Measurements from ENCODE around the gene KXD1. TPM values are rescaled to one million over a fixed set of nuclear protein-coding genes. Genes with fewer than 3 reads are reported as not detected.
"Not testable (repeated sequence)": the region's sequence is repeated elsewhere in the genome, so short reads cannot be mapped to it uniquely, and the experiment has no call there.

KXD1 gene
- total RNA-seq, 2 experiments from 2014 or later = 95.4 to 100.0 TPM

DNA sequence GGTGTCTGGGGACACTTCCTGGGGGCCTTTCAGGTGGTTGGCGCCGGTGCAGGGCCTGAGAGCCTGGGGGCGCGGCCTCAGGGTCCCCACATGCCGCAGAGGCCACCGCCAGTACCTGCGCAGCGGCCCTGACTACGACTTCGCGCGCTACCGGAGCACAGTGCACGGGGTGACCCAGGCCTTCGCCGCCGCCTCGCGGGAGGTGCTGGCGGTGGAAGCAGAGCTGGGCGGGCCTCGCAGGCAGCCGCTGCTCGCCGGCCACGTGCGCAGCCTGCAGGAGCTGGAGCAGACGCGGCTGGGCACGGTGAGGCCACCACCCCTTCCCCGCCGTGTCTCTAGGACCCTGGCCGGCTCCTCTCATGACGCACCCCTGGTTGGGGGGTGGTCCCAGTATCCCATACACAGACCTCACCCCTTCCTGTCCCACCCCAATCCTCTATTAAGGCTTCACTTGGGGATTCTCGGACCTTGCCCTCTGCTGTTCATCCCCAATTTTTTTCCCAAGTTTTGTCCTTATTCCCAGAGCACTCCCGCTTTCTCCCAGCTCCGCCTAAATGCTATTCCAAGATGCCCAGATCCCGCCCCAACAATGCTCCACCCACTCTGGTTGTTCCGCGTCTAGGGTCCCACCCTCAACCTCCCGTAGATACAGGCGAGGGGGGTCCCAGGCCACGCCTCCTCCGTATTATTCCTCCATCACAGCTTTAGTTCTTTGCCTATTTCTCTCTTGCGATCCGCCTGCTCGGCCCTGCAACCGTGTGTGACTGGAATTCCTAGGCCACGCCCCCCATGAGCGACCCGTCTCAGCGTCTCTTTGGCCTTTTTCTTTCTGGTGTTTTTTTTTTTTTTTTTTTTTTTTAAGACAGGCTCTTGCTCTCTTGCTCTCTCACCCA is 32.0 kb downstream of the KXD1 start:
- H3K36me3 Mint-ChIP-seq (ENCODE audit: low read depth) = peaks cover 16% of the 10 kb centered on the region
- H3K27ac Mint-ChIP-seq = peak overlapping the region; percentile 95
- peak overlapping the region; percentile 84 for H3K4me3 Mint-ChIP-seq
- H3K27me3 Mint-ChIP-seq = peaks cover 3% of the 10 kb centered on the region
- POLR2A ChIA-PET = interaction anchor here (0.6 to 2.2 kb wide), 5 partner anchors 18 to 810 kb away, joined by 3 to 14 read pairs (median 3); partner anchors contain the start of gene UBA52
- CTCF ChIA-PET = interaction anchor here (0.6 to 3.8 kb wide), 37 partner anchors 8 to 785 kb away, joined by 3 to 41 read pairs (median 4); partner anchors contain the start of genes COPE, DDX49, FKBP8 and KXD1
- DNase-seq = peak; percentile 77
- H3K9me3 Mint-ChIP-seq = no peaks in the 10 kb centered on the region
- H3K4me1 Mint-ChIP-seq = peaks cover 45% of the 10 kb centered on the region

DNA sequence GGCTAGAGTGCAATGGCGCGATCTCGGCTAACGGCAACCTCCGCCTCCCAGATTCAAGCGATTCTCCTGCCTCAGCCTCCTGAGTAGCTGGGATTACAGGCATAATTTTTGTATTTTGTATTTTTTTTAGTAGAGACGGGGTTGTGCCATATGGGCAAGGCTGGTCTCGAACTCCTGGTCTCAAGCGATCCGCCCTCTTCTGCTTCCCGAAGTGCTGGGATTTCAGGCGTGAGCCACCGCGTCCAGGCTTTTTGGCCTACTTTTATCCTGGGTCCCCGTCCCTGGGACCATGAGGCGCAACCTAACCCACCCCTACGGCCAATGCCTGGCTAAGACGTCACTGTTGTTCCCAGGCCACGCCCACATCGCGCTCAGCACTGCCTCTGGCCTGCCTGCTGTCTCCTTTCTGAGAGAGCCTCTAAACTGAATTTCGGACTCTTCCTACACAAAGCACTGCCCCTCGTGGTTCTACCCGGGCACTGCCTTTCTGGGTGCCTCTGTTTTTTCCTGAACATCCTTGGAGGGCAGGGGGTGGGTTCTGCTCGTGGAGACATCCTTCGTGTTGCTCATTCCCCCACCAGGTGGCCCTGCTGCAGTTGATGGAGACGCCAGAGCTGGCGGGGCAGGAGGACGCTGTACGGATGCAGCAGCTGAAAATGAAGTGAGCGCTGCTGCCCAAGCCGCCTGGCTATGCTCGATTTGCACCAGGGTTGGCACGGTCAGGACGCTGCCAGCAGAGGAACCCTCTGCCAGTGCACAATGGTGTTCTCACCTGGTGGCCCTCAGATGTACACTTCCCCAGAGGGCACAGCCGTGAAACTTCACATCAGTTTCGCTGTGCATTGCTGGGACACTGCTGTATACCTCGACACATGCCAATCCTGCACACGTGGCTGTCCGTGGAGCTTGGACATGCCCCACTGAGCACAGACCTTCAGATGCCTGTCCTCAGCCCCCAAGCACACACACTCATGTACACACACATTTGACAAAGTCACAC is 32.9 kb downstream of the KXD1 start:
- H3K9me3 Mint-ChIP-seq = no peaks in the 10 kb centered on the region
- no peak for DNase-seq
- peak overlapping the region; percentile 84 for H3K4me3 Mint-ChIP-seq
- CTCF ChIA-PET = interaction anchor here (0.9 to 3.8 kb wide), 8 partner anchors 10 to 329 kb away, joined by 3 to 41 read pairs (median 6); partner anchors contain the start of genes COPE, DDX49 and UBA52
- H3K27me3 Mint-ChIP-seq = peaks cover 8% of the 10 kb centered on the region
- POLR2A ChIA-PET = interaction anchor here (0.7 kb wide), 1 partner anchor 181 kb away, joined by 8 read pairs; no protein-coding TSS in a partner anchor
- peaks cover 44% of the 10 kb centered on the region for H3K4me1 Mint-ChIP-seq
- H3K36me3 Mint-ChIP-seq (ENCODE audit: low read depth) = peaks cover 16% of the 10 kb centered on the region
- no peak overlapping the region for H3K27ac Mint-ChIP-seq

DNA sequence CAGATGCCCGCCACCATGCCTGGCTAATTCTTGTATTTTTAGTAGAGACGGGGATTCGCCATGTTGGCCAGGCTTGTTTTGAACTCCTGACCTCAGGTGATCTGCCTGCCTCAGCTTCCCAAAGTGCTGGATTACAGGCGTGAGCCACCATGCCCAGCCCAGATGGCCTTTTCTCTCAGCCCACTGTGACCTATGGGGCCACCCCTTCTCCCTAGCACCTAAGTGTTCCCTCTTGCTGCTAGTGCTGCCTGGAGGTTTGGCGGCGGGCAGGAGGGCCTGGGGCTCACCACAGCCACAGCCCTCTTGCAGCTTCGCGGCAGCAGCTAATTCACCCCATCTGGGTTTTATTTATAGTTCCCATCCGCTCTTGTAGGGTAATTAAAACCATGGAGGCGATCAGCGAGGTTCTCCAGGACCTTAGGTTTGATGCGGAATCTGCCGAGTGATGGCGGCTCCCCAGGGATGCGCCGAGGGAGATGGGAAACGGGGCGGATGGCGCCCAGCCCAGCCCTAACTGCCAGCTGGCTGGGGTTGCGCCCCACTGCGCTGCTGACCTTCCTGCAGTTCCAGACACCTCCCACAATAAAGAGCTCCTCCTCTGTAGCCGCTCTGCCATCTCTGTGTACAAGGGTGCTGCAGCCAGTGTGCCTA is 34.2 kb downstream of the KXD1 start:
- no peak for DNase-seq
- H3K4me1 Mint-ChIP-seq = peaks cover 36% of the 10 kb centered on the region

DNA sequence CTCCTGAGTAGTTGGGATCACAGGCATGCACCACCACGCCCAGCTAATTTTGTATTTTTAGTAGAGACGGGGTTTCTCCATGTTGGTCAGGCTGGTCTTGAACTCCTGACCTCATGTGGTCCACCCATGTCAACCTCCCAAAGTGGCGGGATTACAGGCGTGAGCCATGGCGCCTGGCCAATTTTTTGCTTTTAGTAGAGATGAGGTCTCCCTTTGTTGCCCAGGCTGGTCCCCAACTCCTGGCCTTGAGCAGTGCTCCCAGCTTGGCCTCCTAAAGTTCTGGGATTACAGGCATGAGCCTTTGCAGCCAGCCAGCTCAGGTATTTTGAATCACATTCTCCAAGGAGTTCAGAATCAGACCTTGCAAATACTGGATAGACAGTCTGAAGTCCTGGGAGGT is 35.1 kb downstream of the KXD1 start:
- Mint-ChIP-seq H3K4me1 (peaks cover 34% of the 10 kb centered on the region), H3K27me3 (peaks cover 16% of the 10 kb centered on the region), H3K36me3 (ENCODE audit: low read depth) (peaks cover 16% of the 10 kb centered on the region)
- H3K9me3 Mint-ChIP-seq, H3K27ac Mint-ChIP-seq, H3K4me3 Mint-ChIP-seq, DNase-seq, POLR2A ChIA-PET: not testable (repeated sequence)
- CTCF ChIA-PET = interaction anchor here (1.0 to 1.7 kb wide), 6 partner anchors 7 to 141 kb away, joined by 3 to 9 read pairs (median 6); partner anchors contain the start of genes FKBP8 and TMEM59L

More for the DNA sequence above, 34.2 kb downstream of the KXD1 start:
- no peak overlapping the region for H3K27ac Mint-ChIP-seq
- peaks cover 16% of the 10 kb centered on the region for H3K27me3 Mint-ChIP-seq
- H3K4me3 Mint-ChIP-seq = no peak overlapping the region
- no peaks in the 10 kb centered on the region for H3K9me3 Mint-ChIP-seq
- H3K36me3 Mint-ChIP-seq (ENCODE audit: low read depth) = peaks cover 16% of the 10 kb centered on the region
- POLR2A ChIA-PET = interaction anchor here (0.6 to 0.7 kb wide), 2 partner anchors 95 to 180 kb away, joined by 6 to 8 read pairs; no protein-coding TSS in a partner anchor
- CTCF ChIA-PET = interaction anchor here (0.6 to 3.3 kb wide), 5 partner anchors 9 to 106 kb away, joined by 3 to 10 read pairs (median 3); partner anchors contain the start of gene TMEM59L

DNA sequence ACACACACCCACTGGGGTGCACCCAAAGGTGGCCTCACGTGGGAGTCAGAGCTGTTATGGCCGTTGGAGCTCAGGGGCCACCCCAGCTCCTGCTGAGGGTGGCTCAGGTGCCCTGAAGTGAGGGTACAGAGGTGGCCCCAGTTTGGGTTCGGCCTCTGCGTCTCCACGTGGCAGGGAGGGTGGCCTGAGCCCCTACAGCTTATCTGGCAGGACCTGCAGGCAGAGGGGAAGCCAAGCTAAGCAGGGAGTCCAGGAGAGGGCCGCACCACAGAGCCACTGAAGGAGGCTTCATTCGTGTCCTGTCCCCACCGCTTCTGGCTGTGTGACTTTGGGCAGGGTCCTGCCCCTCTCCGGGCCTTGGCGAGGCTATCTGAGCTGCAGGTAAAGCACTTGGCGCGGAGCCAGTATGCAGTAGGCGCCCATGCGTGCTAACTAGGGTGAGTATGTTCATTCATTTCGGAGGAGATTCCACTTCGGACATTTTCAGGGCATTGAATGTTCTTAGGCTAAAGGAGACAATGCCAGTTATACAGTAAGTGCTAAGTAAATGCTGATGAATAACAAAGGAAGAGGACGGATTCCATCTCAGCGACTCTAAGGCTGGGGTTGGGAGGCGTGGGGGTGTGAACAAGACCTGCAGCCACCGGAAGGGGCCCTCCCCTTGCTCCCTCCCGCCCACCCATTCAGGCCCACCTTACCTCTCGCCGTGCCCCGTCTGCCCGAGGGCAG is 35.9 kb downstream of the KXD1 start:
- H3K9me3 Mint-ChIP-seq = no peaks in the 10 kb centered on the region
- peaks cover 27% of the 10 kb centered on the region for H3K4me1 Mint-ChIP-seq
- ChIA-PET POLR2A (no interaction called here), CTCF (interaction anchor here (0.6 to 1.7 kb wide), 21 partner anchors 8 to 274 kb away, joined by 3 to 9 read pairs (median 3); partner anchors contain the start of genes ELL, FKBP8, SSBP4 and TMEM59L)
- peaks cover 16% of the 10 kb centered on the region for H3K27me3 Mint-ChIP-seq
- peaks cover 16% of the 10 kb centered on the region for H3K36me3 Mint-ChIP-seq (ENCODE audit: low read depth)
- DNase-seq = no peak
- peak overlapping the region; percentile 10 for H3K4me3 Mint-ChIP-seq
- H3K27ac Mint-ChIP-seq = no peak overlapping the region

DNA sequence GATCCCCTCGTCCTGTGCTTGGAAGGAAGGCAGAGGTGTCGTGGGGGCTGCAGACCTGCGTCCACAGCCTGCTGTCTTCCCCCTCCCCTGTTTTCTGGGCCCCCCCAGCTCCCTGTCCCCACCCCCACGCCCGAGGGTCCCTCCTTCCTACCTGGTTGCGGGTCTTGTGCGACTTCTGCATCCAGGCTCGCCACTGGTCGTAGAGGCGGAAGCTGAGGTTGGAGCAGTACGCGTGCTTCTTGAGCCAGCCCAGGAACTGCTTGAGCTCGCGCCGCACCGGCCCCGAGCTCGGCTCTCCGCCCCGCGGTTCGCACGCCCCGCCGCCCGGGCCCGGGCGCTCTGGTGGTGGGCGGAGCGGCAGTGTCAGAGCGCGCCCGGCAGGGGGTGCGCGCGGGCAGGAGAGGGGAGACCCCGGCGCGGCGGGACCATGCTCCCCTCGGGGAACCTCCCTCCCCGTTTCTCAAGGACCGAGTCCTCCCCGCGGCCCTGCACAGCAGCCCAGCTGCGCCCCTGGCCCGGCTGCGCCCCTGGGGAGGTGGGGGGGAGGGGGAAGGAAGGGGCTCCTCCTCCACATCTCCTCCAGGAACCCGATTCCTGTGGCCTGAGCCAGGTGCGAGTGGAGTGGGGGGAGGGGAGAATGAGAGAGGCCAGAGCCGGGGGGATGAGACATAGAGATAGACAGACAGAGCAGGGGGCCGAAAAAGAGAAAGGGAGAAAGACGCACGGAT is 36.6 kb downstream of the KXD1 start:
- POLR2A ChIA-PET = no interaction called here

DNA sequence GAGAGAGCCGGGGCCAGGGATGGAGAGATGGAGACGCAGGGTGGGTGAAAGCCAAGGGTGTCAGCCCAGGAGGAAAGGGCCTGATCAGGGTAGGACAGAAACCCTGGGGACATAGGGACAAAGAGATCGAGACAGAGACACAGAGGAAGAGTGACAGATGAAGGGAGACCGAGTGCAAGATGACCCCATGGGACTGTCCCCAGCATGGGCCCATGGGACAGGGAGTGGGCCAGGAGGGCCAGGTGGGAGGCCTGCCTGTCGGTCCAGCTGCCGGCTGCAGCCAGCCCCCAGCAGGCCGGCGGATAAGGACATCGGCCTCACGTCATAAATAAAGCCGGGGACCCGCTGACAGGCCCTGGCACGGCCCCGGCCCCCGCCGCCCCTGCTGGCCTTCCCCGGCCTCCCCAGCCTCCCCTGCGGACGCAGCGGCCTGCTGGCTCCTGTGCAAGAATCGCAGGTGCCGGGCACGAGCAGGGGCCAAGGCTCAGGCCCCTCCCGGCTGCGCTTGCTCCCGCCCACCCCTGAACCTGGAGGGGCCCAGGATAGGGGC is 37.2 kb downstream of the KXD1 start:
- peaks cover 12% of the 10 kb centered on the region for H3K36me3 Mint-ChIP-seq (ENCODE audit: low read depth)
- no peak for DNase-seq
- H3K27ac Mint-ChIP-seq = no peak overlapping the region
- H3K4me1 Mint-ChIP-seq = peaks cover 22% of the 10 kb centered on the region
- H3K4me3 Mint-ChIP-seq = peak overlapping the region; percentile 24
- POLR2A ChIA-PET = no interaction called here
- H3K27me3 Mint-ChIP-seq = peaks cover 16% of the 10 kb centered on the region
- CTCF ChIA-PET = interaction anchor here (0.7 to 1.5 kb wide), 7 partner anchors 17 to 252 kb away, joined by 3 to 5 read pairs (median 3); partner anchors contain the start of genes ELL, SSBP4 and UBA52
- H3K9me3 Mint-ChIP-seq = no peaks in the 10 kb centered on the region

More for the DNA sequence above, 36.6 kb downstream of the KXD1 start:
- no peaks in the 10 kb centered on the region for H3K9me3 Mint-ChIP-seq
- H3K27me3 Mint-ChIP-seq = peaks cover 16% of the 10 kb centered on the region
- peaks cover 16% of the 10 kb centered on the region for H3K36me3 Mint-ChIP-seq (ENCODE audit: low read depth)
- peak overlapping the region; percentile 24 for H3K4me3 Mint-ChIP-seq
- H3K4me1 Mint-ChIP-seq = peaks cover 27% of the 10 kb centered on the region
- peak; percentile 67 for DNase-seq
- no peak overlapping the region for H3K27ac Mint-ChIP-seq
- CTCF ChIA-PET = interaction anchor here (0.6 to 1.7 kb wide), 20 partner anchors 9 to 273 kb away, joined by 3 to 9 read pairs (median 3); partner anchors contain the start of genes ELL, SSBP4 and TMEM59L

DNA sequence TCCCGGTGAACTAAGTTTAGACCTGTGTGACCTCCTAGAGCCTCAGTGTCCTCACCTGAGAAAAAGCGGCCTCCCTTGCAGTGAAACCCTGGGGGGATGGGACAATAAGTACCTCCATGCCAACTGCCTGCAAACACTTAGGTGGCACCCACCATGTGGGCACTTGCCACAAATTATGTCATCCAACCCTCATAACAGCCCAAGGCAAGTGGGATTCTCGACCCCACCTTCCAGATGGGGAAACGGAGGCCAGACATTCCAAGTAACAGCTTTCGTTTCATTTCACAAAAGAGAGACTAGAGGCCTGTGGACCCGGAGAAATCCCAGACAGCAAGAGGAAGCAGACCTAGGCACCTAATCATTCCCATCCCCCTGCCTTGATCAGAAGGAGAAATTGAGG is 37.8 kb downstream of the KXD1 start:
- CTCF ChIA-PET = interaction anchor here (0.7 kb wide), 1 partner anchor 24 kb away, joined by 3 read pairs; the partner anchor contains the start of gene UBA52
- no peak overlapping the region for H3K4me3 Mint-ChIP-seq
- no peaks in the 10 kb centered on the region for H3K9me3 Mint-ChIP-seq
- POLR2A ChIA-PET = no interaction called here
- no peak for DNase-seq
- peaks cover 11% of the 10 kb centered on the region for H3K36me3 Mint-ChIP-seq (ENCODE audit: low read depth)
- H3K27me3 Mint-ChIP-seq = peaks cover 16% of the 10 kb centered on the region
- peaks cover 19% of the 10 kb centered on the region for H3K4me1 Mint-ChIP-seq
- H3K27ac Mint-ChIP-seq = no peak overlapping the region

DNA sequence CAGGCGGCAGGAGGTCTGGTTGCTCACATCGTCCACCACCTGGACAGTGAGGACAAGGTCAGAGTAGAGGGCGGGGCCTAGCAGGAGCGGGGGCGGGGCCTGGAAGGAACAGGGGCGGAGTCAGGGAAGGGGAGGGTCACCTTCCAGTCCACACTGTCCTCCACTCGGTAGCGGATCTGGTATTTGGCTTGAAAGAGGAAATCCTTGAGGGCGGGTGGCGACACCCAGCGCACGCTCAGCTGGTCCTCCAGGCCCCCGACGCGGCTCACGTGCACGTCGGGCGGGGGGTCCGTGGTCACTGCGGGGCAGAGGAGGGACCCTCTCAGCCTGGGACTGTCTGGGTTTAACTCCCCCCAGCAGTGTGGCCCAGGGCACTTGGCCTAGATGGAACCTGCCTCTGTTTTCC is 39.1 kb downstream of the KXD1 start:
- Mint-ChIP-seq H3K27ac (no peak overlapping the region), H3K27me3 (peaks cover 22% of the 10 kb centered on the region), H3K9me3 (no peaks in the 10 kb centered on the region), H3K4me3 (no peak overlapping the region), H3K4me1 (peaks cover 15% of the 10 kb centered on the region), H3K36me3 (ENCODE audit: low read depth) (peaks cover 1% of the 10 kb centered on the region)
- CTCF ChIA-PET = interaction anchor here (0.5 to 1.7 kb wide), 3 partner anchors 8 to 133 kb away, joined by 3 to 5 read pairs (median 3); partner anchors contain the start of gene REX1BD
- POLR2A ChIA-PET = no interaction called here
- no peak for DNase-seq

DNA sequence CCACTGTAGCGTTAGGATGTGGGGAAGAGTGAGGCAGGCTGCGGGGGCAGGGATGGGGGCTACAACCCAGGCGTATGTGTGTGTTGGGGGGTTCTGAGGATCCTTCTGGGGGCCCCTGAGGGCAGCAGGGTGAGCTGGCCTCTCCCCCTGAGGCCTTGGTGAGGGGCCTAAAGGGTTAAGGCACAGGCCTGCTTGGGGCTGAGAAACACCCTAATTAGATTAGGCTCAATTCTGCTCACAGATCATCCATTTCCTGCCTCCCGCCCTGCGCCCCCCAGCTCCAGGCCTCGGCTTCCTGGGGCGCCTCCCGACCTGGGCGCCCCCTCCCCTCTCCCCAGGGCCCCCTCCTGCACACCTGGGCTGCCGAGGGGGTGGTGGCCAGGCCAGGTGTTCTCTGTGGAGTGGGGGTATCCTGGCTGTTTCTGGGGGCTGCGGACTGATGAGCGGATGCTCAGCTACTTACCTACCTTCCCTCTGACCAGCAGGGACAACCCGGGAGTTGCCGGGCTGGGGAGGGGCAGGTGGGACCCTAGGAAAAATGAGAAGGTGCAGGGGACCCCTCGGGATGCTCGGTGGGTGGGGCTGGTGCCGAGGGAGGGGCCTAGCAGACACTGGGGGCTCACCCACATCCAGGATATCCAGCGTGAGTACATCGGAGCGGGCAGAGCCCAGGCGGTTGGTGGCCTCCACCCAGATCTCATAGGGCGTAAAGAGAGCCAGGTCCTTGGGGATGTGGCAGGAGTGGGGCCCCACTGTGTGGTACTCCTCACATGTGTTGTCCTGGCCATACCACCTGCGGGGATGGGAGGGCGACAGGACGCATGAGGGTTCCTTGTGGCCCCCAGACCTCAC is 40.4 kb downstream of the KXD1 start:
- Mint-ChIP-seq H3K4me1 (peaks cover 15% of the 10 kb centered on the region), H3K36me3 (ENCODE audit: low read depth) (no peaks in the 10 kb centered on the region), H3K27ac (no peak overlapping the region), H3K4me3 (no peak overlapping the region), H3K9me3 (no peaks in the 10 kb centered on the region), H3K27me3 (peaks cover 32% of the 10 kb centered on the region)
- DNase-seq = no peak
- ChIA-PET CTCF (interaction anchor here (1.7 kb wide), 1 partner anchor 9 kb away, joined by 5 read pairs; the partner anchor contains the start of gene REX1BD), POLR2A (no interaction called here)

All from activated CD4-positive, alpha-beta T cell treated with anti-CD3 and anti-CD28 coated beads, Interleukin-2, amount 10 ng/mL, durations not matched to agents 7 days and 5 days (primary cell).